Suppressor macrophage treated with lipopolysaccharide for 4 hours (primary cell): ENCODE measurements around the gene ZNF280B.
"Not testable (repeated sequence)": the region's sequence is repeated elsewhere in the genome, so short reads cannot be mapped to it uniquely, and the experiment has no call there.

Experiments used
- DNase-seq: peaks from one replicate; pipeline ENCODE4 v3.0.0-alpha.2; 2020

ZNF280B gene

GRCh38 chr22:22534604-22535415, 26.3 kb upstream of the ZNF280B start:
- DNase-seq: no peak

GRCh38 chr22:22533863-22534262, 25.3 kb upstream of the ZNF280B start:
- no peak for DNase-seq

- no peak for DNase-seq
Measured at GRCh38 chr22:22533417-22533816, 24.9 kb upstream of the ZNF280B start.

- DNase-seq: not testable (repeated sequence)
Measured at GRCh38 chr22:22532547-22533071, 24.1 kb upstream of the ZNF280B start.

GRCh38 chr22:22531770-22532546, 23.4 kb upstream of the ZNF280B start:
- no peak for DNase-seq

- no peak for DNase-seq
Measured at GRCh38 chr22:22528780-22529179, 20.2 kb upstream of the ZNF280B start.

- peak; percentile 13 for DNase-seq
Measured at GRCh38 chr22:22527312-22527711, 18.8 kb upstream of the ZNF280B start.

- no peak for DNase-seq
Measured at GRCh38 chr22:22526125-22526912, 17.8 kb upstream of the ZNF280B start.

- DNase-seq: no peak
Measured at GRCh38 chr22:22523494-22523893, 15.0 kb upstream of the ZNF280B start.

- DNase-seq: no peak
Measured at GRCh38 chr22:22521631-22522030, 13.1 kb upstream of the ZNF280B start.

- DNase-seq: no peak
Measured at GRCh38 chr22:22520667-22521602, 12.4 kb upstream of the ZNF280B start.

- no peak for DNase-seq
Measured at GRCh38 chr22:22520020-22520656, 11.6 kb upstream of the ZNF280B start, which contains the start of gene ZNF280A. TSS of gene ZNF280A (minus strand) at chr22:22520270. CDS start at chr22:22515630, 4,640 bp downstream.

GRCh38 chr22:22519591-22519990, 11.0 kb upstream of the ZNF280B start:
- no peak for DNase-seq

- no peak for DNase-seq
Measured at GRCh38 chr22:22516992-22517391, 8.4 kb upstream of the ZNF280B start.

- DNase-seq: no peak
Measured at GRCh38 chr22:22515890-22516289, 7.3 kb upstream of the ZNF280B start.

- DNase-seq: not testable (repeated sequence)
Measured at GRCh38 chr22:22514431-22514830, 5.9 kb upstream of the ZNF280B start.

- no peak for DNase-seq
Measured at GRCh38 chr22:22513619-22514018, 5.1 kb upstream of the ZNF280B start.

- no peak for DNase-seq
Measured at GRCh38 chr22:22512951-22513350, 4.4 kb upstream of the ZNF280B start.

- not testable (repeated sequence) for DNase-seq
Measured at GRCh38 chr22:22510833-22511232, 2.3 kb upstream of the ZNF280B start.

GRCh38 chr22:22509912-22510311, 1.4 kb upstream of the ZNF280B start:
- DNase-seq: not testable (repeated sequence)

GRCh38 chr22:22507743-22508273, 734 bp downstream of the ZNF280B start:
- no peak for DNase-seq
